AG08395 (cell line): ENCODE results near the gene CTAG2.
A peak's percentile ranks its signal among the peaks of the same experiment; 100 is the strongest.
"Not testable (repeated sequence)": the region's sequence is repeated elsewhere in the genome, so short reads cannot be mapped to it uniquely, and the experiment has no call there.

Experiments
- DNase-seq: peaks from one replicate; pipeline ENCODE4 v3.0.0; 2012; ENCODE audit warnings: mixed read lengths, low spot score

CTAG2 gene

GRCh38 chrX:154648931-154649330 lies 4.4 kb downstream of the CTAG2 start:
- no peak for DNase-seq

- DNase-seq: not testable (repeated sequence)
Measured at GRCh38 chrX:154645745-154646378, 7.5 kb downstream of the CTAG2 start.

GRCh38 chrX:154643708-154644107 lies 9.7 kb downstream of the CTAG2 start:
- DNase-seq: not testable (repeated sequence)

GRCh38 chrX:154641740-154642139 lies 11.6 kb downstream of the CTAG2 start:
- not testable (repeated sequence) for DNase-seq

GRCh38 chrX:154633661-154634060 lies 19.7 kb downstream of the CTAG2 start:
- not testable (repeated sequence) for DNase-seq

GRCh38 chrX:154630949-154631348 lies 22.4 kb downstream of the CTAG2 start:
- DNase-seq: not testable (repeated sequence)

GRCh38 chrX:154628960-154629359 lies 24.4 kb downstream of the CTAG2 start:
- not testable (repeated sequence) for DNase-seq

- DNase-seq: not testable (repeated sequence)
Measured at GRCh38 chrX:154620767-154621414, 32.5 kb downstream of the CTAG2 start.

GRCh38 chrX:154619182-154619581 lies 34.2 kb downstream of the CTAG2 start, which contains the start of gene CTAG1B:
Gene CTAG1B (minus strand): TSS chrX:154619282. CDS start chrX:154619218, 64 bp downstream.
- DNase-seq: not testable (repeated sequence)

GRCh38 chrX:154613586-154613985 lies 39.8 kb downstream of the CTAG2 start:
- DNase-seq: not testable (repeated sequence)

- DNase-seq: not testable (repeated sequence)
Measured at GRCh38 chrX:154611146-154611545, 42.2 kb downstream of the CTAG2 start.

- not testable (repeated sequence) for DNase-seq
Measured at GRCh38 chrX:154608823-154609222, 44.6 kb downstream of the CTAG2 start.

- not testable (repeated sequence) for DNase-seq
Measured at GRCh38 chrX:154607976-154608375, 45.4 kb downstream of the CTAG2 start.

GRCh38 chrX:154607370-154607769 lies 46.0 kb downstream of the CTAG2 start:
- DNase-seq: no peak

GRCh38 chrX:154605566-154605965 lies 47.8 kb downstream of the CTAG2 start:
- DNase-seq: no peak

GRCh38 chrX:154603438-154604430 lies 49.6 kb downstream of the CTAG2 start:
- peak; percentile 39 for DNase-seq

GRCh38 chrX:154602766-154603437 lies 50.5 kb downstream of the CTAG2 start:
- DNase-seq: no peak

GRCh38 chrX:154602226-154602625 lies 51.2 kb downstream of the CTAG2 start:
- no peak for DNase-seq
